Measurements from ENCODE around the gene CELF6. TPM values are rescaled to one million over a fixed set of nuclear protein-coding genes. Genes with fewer than 3 reads are reported as not detected.

Gene CELF6
- total and polyA plus RNA-seq, 4 donors, result 0.10 to 0.92 (median 0.44) TPM

DNA sequence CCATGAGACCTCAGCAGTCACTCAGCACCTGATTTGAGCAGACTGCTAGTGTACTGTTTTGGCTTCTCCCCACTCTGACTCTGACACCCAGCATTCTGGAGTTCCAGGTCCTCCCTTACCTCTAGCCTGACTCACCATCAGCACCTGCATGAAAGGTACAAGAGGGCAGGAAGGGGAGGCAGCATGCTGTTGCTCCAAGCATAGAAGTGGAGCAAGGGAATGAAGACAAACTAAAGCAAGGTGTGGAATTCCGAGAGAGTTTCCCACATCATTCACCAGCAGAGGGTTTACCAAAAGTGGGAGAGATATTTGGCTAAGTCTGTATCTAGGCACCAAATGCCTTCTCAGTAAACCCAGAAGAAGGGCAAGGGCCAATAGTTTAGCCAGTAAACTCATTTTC, 34.5 kb upstream of the CELF6 start (continued):
- TF ChIP-seq, protein P1, sequence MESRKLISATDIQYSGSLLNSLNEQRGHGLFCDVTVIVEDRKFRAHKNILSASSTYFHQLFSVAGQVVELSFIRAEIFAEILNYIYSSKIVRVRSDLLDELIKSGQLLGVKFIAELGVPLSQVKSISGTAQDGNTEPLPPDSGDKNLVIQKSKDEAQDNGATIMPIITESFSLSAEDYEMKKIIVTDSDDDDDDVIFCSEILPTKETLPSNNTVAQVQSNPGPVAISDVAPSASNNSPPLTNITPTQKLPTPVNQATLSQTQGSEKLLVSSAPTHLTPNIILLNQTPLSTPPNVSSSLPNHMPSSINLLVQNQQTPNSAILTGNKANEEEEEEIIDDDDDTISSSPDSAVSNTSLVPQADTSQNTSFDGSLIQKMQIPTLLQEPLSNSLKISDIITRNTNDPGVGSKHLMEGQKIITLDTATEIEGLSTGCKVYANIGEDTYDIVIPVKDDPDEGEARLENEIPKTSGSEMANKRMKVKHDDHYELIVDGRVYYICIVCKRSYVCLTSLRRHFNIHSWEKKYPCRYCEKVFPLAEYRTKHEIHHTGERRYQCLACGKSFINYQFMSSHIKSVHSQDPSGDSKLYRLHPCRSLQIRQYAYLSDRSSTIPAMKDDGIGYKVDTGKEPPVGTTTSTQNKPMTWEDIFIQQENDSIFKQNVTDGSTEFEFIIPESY (IDR thresholded peaks at IDR 0.05), result no peak
- TF ChIP-seq RAD21 (IDR thresholded peaks at IDR 0.05), result no peak
- TF ChIP-seq RXRA (IDR thresholded peaks at IDR 0.05), result no peak
- TF ChIP-seq YY1 (IDR thresholded peaks at IDR 0.05), result no peak
- TF ChIP-seq TAF1 (conservative IDR thresholded peaks at IDR 0.05), result no peak

DNA sequence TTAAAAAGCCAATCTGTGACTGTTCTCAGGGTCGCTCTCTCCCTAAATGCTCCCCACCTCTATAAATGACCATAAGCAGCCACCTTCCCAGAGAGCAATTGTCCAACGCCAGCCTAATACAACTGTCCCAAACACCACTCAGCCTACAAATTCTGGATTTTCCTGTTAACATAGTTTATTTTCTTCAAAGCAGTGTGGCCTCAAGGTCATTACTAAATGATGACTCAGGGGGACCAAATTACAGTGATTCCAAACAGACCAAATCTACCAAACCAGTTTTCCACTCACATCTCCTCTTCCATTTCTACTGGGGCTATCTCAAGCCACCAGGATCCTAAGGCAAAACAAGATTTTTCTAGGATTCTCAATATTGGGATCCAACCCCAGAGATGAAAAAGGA, 33.3 kb upstream of the CELF6 start:
- Histone ChIP-seq H3K9me3 (ENCODE audit: control insufficient read depth in 4 of 4, low read length in 3 of 4) (no peaks in the 10 kb centered on the region), H3K27ac (ENCODE audit: low read depth in 1 of 2, low read length in 2 of 2) (no peak overlapping the region), H3K36me3 (ENCODE audit: control insufficient read depth in 4 of 4, insufficient read depth in 3 of 4, low read depth in 1 of 4, low read length in 3 of 4) (peaks cover 0 to 65% (median 60%) of the 10 kb centered on the region in 4 donors), H3K9ac (ENCODE audit: low read depth in 1 of 2, low read length in 2 of 2) (no peak overlapping the region), H3K4me1 (ENCODE audit: control insufficient read depth in 4 of 4, insufficient read depth in 4 of 4, low read length in 3 of 4) (no peaks in the 10 kb centered on the region), H3K27me3 (ENCODE audit: control insufficient read depth in 4 of 4, insufficient read depth in 4 of 4, low read length in 3 of 4) (no peaks in the 10 kb centered on the region), H3K4me3 (ENCODE audit: low read depth in 1 of 3, low read length in 3 of 3) (no peak overlapping the region)
- 97% methylated on average over 2 of the region's 2 CpGs for WGBS
- no peak for DNase-seq (ENCODE audit: low spot score)
- TF ChIP-seq, protein P1 (IDR thresholded peaks at IDR 0.05), result no peak
- TF ChIP-seq JUND (IDR thresholded peaks at IDR 0.05), result no peak
- TF ChIP-seq TAF1 (conservative IDR thresholded peaks at IDR 0.05), result no peak
- TF ChIP-seq, protein P2, sequence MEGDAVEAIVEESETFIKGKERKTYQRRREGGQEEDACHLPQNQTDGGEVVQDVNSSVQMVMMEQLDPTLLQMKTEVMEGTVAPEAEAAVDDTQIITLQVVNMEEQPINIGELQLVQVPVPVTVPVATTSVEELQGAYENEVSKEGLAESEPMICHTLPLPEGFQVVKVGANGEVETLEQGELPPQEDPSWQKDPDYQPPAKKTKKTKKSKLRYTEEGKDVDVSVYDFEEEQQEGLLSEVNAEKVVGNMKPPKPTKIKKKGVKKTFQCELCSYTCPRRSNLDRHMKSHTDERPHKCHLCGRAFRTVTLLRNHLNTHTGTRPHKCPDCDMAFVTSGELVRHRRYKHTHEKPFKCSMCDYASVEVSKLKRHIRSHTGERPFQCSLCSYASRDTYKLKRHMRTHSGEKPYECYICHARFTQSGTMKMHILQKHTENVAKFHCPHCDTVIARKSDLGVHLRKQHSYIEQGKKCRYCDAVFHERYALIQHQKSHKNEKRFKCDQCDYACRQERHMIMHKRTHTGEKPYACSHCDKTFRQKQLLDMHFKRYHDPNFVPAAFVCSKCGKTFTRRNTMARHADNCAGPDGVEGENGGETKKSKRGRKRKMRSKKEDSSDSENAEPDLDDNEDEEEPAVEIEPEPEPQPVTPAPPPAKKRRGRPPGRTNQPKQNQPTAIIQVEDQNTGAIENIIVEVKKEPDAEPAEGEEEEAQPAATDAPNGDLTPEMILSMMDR (IDR thresholded peaks at IDR 0.05; ENCODE audit: low read depth, low read length, missing input control), result no peak
- no peak for TF ChIP-seq RAD21 (IDR thresholded peaks at IDR 0.05)
- no peak for TF ChIP-seq NR2F2 (IDR thresholded peaks at IDR 0.05)

DNA sequence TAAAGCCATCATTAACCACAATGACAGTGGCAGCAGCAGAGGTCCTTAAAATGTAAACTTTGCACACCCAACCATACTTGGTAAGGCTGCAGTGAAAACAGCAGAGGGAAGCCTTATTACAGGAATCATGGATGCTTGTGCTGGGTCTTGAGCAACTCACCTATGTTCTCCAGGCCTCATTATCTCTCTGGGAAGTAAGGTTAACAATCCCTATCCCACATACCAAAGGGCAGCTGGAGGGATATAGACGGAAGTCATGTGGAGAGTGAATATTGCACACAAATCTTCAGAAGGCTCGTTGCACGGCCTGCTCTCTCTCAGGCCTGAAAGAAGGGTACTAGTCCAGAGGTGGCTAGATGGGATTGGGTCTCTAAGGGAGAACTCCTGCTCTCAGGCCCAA, 25.8 kb upstream of the CELF6 start:
- no peak overlapping the region for H3K4me3 ChIP-seq (ENCODE audit: low read depth in 1 of 3, low read length in 3 of 3)
- no peak overlapping the region for H3K27ac ChIP-seq (ENCODE audit: low read depth in 1 of 2, low read length in 2 of 2)
- no peaks in the 10 kb centered on the region for H3K4me1 ChIP-seq (ENCODE audit: control insufficient read depth in 4 of 4, insufficient read depth in 4 of 4, low read length in 3 of 4)

More for the DNA sequence above, 25.8 kb upstream of the CELF6 start:
- TF ChIP-seq, protein P2 (IDR thresholded peaks at IDR 0.05; ENCODE audit: low read depth, low read length, missing input control), result no peak
- TF ChIP-seq HNF4A (conservative IDR thresholded peaks at IDR 0.05) (no peak), TAF1 (conservative IDR thresholded peaks at IDR 0.05) (no peak), RXRA (IDR thresholded peaks at IDR 0.05) (no peak), FOXA1 (IDR thresholded peaks at IDR 0.05) (no peak), GABPA (IDR thresholded peaks at IDR 0.05 in 1 of 2, conservative IDR thresholded peaks at IDR 0.05 in 1 of 2) (no peak), EGR1 (IDR thresholded peaks at IDR 0.05; ENCODE audit: low read depth in 2 of 2) (no peak)
- TF ChIP-seq, protein P1 (IDR thresholded peaks at IDR 0.05), result no peak
- TF ChIP-seq, protein P3, sequence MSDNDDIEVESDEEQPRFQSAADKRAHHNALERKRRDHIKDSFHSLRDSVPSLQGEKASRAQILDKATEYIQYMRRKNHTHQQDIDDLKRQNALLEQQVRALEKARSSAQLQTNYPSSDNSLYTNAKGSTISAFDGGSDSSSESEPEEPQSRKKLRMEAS (IDR thresholded peaks at IDR 0.05), result no peak
- TF ChIP-seq, protein P4, sequence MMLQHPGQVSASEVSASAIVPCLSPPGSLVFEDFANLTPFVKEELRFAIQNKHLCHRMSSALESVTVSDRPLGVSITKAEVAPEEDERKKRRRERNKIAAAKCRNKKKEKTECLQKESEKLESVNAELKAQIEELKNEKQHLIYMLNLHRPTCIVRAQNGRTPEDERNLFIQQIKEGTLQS (IDR thresholded peaks at IDR 0.05), result no peak
- 92% methylated on average over 3 of the region's 3 CpGs for WGBS
- Histone ChIP-seq H3K9ac (ENCODE audit: low read depth in 1 of 2, low read length in 2 of 2) (no peak overlapping the region), H3K36me3 (ENCODE audit: control insufficient read depth in 4 of 4, insufficient read depth in 3 of 4, low read depth in 1 of 4, low read length in 3 of 4) (peaks cover 10 to 81% (median 59%) of the 10 kb centered on the region in 4 donors), H3K9me3 (ENCODE audit: control insufficient read depth in 4 of 4, low read length in 3 of 4) (no peaks in the 10 kb centered on the region), H3K27me3 (ENCODE audit: control insufficient read depth in 4 of 4, insufficient read depth in 4 of 4, low read length in 3 of 4) (no peaks in the 10 kb centered on the region)
- DNase-seq (ENCODE audit: low spot score), result no peak
